HT-29 (cell line): ENCODE measurements around the gene MYO15B. TPM values are rescaled to one million over a fixed set of nuclear protein-coding genes. Genes with fewer than 3 reads are reported as not detected.

ENCODE experiments used
- DNase-seq: peaks from one replicate; pipeline ENCODE4 v3.0.0-alpha.2; 2015; ENCODE audit warnings: low spot score
- total RNA-seq: library from RNA; depleted of rRNA; stranded (reverse); fragments of >200 nt; shearing (Covaris generic); gene quantifications from 2 replicates; pipeline ENCODE4 v1.2.3, GENCODE V29; 2014

The MYO15B gene
- total RNA-seq, 1 experiment from 2014 or later: 36.8 TPM

GRCh38 chr17:75558666-75559530 is 28.7 kb upstream of the MYO15B start:
- no peak for DNase-seq

DNA sequence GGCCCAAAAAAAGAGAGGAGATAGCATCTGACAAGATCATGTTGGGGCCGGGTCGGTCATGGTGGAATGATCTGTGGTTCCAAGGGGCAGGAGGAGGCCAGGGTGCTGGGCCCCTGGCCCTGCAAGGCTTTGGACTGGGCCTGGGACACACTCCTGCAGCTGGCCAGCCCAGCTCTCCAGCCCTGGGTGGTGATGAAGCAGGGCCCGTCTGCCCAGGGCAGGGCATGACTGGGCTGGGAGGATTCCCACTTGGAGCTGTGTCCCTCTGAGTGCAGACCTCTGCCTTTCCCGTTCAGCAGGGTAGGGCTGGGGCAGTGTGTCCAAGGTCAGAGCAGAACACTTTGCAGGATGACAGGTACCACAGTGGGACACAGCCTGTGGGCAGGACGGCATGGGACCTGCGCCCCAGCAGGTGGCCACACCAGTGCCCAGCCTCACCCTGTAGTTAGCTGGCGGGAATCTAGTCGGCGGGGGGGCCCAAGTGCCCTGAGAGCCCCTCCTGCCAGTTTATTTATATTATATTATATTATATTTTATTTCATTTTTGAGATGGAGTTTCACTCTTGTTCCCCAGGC is 27.6 kb upstream of the MYO15B start:
- no peak for DNase-seq

DNA sequence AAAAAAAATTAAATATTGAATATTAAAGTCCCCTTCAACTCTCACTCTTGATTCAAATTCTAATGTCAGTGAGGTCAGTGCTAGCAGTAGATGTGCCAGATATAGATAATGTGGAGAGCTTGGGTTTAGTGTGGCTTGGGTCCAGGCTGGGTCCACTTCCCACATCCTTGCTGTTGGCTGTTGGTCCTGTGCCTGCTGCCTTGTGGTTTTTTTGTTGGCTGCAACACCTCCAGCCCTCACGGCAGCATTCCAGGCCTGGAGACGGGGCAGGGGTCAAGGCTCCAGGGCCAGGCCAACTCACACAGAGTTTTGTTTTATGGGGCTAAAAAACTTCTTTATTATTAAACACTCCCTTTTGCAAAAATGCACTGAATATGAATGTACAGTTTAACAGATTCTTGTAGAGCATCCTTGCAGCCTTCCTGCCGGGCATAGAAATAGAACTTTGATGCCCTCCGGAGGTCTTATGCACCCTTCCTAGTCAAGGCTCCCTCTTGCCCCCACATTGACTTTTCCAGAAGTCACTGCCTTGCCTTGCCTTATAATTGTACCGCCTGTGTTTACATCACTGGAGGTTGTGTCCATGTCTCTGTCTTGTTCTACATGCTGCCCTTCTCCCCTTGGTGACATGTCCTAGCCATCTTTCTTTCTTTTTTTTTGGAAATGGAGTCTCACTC is 25.5 kb upstream of the MYO15B start:
- no peak for DNase-seq

DNA sequence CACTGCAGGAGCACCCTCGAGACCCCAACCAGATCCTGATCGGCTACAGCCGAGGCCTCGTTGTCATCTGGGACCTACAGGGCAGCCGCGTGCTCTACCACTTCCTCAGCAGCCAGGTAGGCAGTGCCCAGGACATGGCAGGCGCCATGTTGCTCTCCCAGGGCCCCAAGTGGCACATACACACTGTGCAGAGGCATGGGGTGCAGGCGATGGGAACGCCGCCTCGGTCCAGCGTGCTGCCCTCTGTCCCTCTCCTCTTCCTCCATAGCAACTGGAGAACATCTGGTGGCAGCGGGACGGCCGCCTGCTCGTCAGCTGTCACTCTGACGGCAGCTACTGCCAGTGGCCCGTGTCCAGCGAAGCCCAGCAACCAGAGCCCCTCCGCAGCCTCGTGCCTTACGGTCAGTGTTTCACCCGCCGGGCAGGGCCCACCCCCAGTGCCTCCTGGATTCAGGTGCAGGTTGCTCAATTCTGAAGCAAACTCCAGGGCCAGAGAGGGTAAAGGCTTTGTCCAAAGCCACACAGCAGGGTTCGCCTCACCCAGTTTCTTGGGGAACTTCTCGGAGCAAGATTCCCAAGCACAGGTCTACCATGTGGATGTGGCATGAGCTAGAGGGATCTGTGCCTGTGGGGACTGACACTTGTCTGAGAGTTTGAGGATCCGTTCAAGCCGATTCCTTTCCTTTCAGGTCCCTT is 24.4 kb upstream of the MYO15B start:
- DNase-seq: no peak

DNA sequence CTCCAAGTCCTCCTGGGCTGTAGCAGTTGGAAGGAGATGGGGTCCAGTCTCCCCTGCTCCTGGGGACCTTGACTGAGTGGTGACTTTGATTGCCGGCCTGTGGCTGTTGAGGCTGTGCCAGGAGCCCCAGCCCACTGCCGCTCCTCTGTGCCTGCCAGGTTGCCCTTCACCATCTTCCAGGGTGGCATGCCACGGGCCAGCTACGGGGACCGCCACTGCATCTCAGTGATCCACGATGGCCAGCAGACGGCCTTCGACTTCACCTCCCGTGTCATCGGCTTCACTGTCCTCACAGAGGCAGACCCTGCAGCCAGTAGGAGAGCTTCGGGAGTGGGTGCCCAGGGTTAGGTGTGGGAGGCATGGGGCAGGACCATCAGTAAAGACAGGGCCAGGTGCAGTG is 23.4 kb upstream of the MYO15B start:
- no peak for DNase-seq

DNA sequence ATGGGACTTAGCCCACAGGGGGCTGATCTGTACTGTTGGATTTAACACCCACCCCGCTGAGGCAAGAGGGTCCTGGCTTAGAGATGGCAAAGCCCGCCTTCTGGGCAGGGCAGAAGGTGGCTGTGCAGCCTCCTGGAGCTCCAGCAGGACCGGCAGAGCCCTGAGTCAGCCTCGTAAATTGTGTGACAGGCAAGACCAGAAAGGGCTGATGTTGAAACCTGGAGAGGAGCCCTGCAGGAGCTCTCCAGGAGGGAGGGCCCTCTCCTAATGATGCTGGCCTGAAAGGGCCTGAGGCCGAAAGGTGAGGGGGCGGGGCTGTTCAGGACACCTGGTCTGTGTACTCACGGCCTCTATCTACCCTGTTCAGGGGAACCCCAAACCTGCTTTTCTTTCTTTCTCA is 22.5 kb upstream of the MYO15B start:
- peak; percentile 11 for DNase-seq

- no peak for DNase-seq
Measured at GRCh38 chr17:75565618-75566017, 22.0 kb upstream of the MYO15B start.

DNA sequence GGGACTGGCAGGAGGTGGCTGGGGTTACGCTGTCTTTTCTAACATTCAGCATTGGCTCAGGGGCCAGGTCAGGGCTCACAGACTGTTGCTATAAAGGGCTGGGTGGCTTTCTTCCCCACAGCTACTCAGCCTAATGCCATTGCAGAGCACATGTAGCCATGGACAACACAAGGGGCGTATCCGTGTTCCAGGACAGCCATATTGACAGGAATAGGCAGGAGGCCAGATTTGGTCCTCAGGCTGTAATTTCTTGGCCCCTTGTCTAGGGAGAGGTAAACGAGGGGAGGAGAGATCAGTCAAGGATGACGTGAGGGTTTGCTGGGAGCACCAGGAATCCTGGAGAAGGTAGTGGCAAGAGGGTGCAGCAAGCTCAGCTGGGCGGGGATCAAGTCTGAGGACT is 21.2 kb upstream of the MYO15B start:
- no peak for DNase-seq

DNA sequence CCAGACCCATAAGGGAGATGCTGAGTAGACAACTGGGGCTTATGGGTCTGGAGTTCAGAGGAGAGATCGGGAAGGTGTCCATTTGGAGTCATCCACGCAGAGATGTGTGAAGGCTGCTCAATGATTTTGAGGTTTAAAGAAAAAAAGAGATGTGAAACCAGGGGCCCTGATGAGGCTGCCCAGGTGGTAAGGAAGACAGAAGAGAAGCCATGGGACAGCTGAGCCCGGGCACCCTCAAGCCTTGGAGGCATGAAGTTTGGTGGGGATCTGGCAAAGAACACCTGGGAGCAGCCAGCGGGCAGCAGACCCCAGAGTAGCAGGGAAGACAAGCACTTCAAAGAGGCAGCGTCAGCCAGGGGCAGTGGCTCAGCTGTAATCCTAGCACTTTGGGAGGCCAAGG is 20.8 kb upstream of the MYO15B start:
- no peak for DNase-seq

DNA sequence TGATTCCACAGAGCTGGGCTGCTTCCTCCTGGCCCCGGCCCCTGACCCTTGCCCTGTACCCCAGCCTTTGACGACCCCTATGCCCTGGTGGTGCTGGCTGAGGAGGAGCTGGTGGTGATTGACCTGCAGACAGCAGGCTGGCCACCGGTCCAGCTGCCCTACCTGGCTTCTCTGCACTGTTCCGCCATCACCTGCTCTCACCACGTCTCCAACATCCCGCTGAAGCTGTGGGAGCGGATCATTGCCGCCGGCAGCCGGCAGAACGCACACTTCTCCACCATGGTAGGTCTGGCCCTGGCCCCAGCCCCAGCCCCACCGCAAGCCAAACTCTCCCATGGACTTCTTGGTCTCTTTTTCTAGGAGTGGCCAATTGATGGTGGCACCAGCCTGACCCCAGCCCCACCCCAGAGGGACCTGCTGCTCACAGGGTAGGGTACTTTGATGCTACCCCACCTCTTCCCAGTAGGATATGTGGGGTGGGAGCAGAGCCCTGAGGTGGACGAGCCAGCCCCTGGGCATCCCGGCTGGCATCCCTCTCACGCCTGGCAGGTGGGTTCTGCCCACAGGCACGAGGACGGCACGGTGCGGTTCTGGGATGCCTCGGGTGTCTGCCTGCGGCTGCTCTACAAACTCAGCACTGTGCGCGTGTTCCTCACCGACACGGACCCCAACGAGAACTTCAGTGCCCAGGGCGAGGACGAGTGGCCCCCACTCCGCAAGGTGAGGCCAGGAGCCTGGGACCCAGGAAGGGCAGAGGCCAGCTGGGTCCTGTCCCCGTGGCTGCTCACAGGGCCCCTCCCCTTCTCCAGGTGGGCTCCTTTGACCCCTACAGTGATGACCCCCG is 19.0 kb upstream of the MYO15B start:
- no peak for DNase-seq

- DNase-seq: no peak
Measured at GRCh38 chr17:75570034-75570676, 17.4 kb upstream of the MYO15B start.

GRCh38 chr17:75570772-75571171 is 16.8 kb upstream of the MYO15B start:
- no peak for DNase-seq

DNA sequence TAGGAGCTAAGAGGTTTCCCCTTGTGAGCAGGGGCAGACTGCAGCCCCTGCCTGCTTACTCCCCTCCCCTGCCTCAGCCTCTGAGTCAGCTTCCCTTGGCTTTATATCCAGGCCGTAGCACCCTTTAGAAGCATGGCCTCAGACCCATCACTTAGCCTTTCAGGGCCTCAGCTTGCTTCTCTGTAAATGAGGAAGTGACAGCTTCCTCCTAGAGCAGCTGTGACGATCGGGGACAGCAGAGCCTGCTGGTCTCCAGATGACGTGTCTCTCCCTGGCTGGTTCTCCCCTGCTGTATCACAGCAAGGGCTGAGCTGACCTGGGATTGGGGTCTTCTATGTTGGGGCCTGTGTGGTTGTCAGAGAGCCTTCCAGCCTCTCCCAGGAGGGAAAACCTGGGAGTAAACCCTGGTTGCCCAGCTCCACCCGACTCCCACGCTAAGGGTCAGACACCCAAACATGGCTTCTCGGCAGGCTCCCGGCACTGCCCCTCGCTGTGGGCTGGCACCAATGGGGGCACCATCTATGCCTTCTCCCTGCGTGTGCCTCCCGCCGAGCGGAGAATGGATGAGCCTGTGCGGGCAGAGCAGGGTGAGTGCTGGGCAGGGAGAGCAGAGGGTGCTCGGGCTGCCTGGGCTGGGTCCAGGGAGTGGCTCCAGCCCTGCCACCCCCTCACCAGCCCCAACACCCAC is 16.3 kb upstream of the MYO15B start:
- DNase-seq: no peak

DNA sequence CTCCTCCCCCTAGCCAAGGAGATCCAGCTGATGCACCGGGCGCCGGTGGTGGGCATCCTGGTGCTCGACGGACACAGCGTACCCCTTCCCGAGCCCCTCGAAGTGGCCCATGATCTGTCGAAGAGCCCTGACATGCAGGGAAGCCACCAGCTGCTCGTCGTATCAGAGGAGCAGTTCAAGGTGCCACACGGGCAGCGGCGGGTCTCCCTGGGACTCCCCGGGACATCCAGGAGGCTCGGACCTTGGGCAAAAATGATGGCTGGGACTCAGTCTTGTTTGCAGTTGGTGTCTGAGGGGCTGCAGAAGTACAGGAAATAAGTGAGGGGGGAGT is 15.8 kb upstream of the MYO15B start:
- DNase-seq: no peak

GRCh38 chr17:75572713-75573539 is 14.7 kb upstream of the MYO15B start:
- no peak for DNase-seq

DNA sequence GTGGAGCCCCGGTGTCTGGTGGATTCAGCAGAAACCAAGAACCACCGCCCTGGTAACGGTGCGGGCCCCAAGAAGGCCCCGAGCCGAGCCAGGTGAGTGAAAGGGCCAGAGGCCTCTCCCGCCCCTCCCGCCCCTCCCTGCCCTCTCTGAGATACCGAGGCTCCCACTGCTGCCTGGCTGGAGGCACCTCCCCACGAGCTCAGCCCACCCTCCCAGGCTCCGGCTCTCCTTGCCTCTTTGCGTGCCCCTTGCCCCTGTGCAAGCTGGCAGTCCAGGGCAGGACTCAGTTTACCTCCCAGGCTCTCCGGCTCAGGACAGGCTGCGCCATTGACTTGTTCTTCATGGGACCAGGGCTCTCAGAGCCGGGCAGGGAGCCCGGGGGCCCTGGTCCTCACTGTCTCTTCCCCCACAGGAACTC is 14.1 kb upstream of the MYO15B start:
- DNase-seq: no peak

- DNase-seq: no peak
Measured at GRCh38 chr17:75573994-75574393, 13.6 kb upstream of the MYO15B start.

DNA sequence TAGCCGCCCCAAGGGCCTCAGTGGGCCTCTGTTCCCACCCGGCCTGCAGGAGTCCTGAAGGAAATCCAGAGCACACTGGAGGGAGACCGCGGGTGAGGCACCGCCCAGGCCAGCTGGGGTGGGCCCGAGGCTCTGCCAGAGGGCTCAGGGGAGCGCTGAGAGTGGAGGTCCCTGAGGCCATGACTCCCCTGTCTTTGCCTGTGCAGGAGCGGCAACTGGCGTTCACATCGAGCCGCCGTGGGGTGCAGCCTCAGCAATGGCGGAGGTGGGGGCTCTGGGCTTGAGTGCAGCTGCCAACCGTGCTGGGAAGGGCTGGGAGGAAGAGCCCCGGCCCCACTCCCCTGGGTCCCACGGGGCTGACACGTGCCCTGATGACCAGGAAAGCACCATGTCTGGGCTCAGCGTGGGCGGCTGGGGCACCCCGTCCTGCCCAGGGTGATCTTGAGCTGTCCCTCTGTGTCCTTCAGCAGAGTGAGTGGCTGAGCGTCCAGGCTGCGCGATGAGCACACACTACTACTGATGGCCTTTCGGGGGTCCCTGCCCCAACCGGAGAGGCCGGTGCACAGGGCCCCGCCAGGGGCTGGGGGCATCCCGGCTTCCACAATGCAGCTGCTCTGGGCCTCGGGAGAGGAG is 13.1 kb upstream of the MYO15B start:
- DNase-seq: no peak

DNA sequence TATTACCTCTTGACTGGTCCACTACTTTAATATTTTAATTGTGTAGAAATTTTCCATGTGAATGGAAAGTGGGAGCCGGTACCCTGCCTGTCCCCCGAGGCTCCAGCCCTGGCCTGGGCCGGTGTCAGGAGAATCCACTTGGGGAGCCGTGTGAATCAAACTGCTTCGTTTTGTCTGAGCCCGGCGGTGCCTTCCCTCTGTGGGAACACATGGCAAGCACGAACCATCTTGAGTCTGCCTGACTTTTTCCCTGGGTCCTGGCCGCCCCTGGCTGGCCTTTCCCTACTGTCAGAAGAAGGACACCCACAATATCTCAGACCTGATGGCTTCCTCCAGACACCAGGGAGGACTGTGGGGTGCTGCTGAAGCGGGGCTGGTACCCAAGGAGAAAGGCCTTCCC is 12.4 kb upstream of the MYO15B start:
- no peak for DNase-seq
